KOPT-K1 (cell line): ENCODE measurements around the gene IRGC.

Experiments used
- H3K27ac ChIP-seq: fragments of 200-600 bp; sonication (generic); 2 replicates; pipeline ENCODE4 v1.5.1; 2016; ENCODE audit warnings: antibody characterized with exemption, mild to moderate bottlenecking, low read depth, low read length; ENCODE audit not compliant: poor library complexity, severe bottlenecking
- H3K36me3 ChIP-seq: fragments of 200-600 bp; sonication (generic); 2 replicates; pipeline ENCODE4 v1.5.1; 2017; ENCODE audit warnings: antibody characterized with exemption, mild to moderate bottlenecking, low read length, moderate library complexity; ENCODE audit not compliant: insufficient read depth
- H3K9me3 ChIP-seq: fragments of 200-600 bp; sonication (generic); 2 replicates; pipeline ENCODE4 v1.5.1; 2017; ENCODE audit warnings: antibody characterized with exemption, low read length, mild to moderate bottlenecking; ENCODE audit not compliant: insufficient read depth, poor library complexity, severe bottlenecking

Gene IRGC

DNA sequence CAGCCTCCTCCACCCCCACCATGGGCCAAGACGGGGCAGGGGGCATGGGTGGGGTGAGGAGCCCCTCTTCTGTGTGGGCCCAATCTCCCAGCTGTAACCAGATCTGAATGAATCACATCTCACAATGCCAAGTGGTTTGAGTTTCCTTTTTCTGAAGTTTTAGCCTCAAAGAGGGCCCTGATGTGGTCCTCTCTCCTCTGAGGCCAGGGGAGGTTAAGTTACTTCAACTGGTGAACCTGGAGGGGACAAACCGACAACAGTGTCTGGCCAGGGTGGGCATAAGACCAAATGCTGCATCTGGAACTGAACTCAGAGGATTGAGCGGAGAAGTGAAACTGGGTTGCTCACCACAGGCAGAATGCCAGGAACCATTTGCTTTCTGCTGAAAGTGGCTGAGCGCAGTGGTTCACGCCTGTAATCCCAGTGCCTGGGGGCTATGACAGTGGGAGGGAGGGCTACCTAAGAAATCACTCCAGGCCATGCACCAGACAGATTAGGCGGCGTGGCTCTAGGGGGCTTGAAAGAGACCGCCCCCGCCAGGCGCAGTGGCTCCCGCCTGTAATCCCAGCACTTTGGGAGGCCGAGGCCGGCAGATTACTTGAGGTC lies 15.4 kb upstream of the IRGC start:
- Histone ChIP-seq H3K9me3 (peaks cover 7% of the 10 kb centered on the region), H3K36me3 (no peaks in the 10 kb centered on the region), H3K27ac (no peak overlapping the region)

DNA sequence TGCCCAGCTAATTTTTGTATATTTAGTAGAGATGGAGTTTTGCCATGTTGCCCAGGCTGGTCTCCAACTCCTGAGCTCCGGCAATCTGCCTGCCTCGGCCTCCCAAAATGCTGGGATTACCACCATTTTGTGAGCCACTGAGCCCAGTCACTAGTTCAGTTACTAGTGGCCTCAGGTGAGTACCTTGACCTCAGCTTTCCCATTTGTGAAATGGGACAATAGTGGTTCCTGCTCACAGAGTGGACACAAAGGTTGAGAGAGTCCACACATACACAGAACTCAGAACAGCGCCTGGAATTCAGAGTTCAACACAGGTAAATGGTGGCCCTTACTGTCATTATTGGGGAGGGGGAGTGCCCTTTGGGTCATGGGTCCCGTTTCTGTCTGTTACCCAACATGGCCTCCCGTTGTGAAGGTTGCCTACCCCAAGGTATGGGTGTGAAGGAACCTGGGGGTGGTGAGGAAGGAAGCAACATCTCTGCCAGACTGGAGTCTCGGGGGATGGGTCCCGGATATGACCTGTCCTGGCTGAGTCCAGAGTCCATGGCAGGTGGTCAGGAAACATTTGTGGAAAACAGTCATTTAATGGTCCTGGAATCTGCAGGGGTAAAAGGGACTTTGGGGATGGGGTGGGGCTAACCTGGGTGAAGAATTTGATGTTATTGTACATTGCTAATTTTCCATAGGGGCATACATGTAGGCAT lies 11.7 kb upstream of the IRGC start:
- Histone ChIP-seq H3K36me3 (no peaks in the 10 kb centered on the region), H3K9me3 (peaks cover 6% of the 10 kb centered on the region), H3K27ac (no peak overlapping the region)

DNA sequence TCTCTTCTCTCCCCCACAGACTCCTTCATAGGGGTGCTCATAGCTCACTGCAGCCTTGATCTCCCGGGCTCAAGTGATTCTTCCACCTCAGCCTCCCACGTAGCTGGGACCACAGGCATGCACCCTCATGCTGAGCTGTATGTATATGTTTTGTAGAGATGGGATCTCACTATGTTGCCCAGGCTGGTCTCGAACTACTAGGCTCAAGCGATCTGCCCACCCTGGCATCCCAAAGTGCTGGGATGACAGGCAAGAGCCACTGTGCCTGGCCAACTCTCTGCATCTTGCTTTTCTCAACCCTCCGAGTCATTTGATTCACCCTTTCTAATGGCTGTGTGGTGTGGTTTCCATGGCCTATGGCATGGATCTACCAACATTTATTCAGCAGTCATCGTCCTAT lies 10.1 kb upstream of the IRGC start:
- Histone ChIP-seq H3K9me3 (peaks cover 8% of the 10 kb centered on the region), H3K27ac (no peak overlapping the region), H3K36me3 (no peaks in the 10 kb centered on the region)

DNA sequence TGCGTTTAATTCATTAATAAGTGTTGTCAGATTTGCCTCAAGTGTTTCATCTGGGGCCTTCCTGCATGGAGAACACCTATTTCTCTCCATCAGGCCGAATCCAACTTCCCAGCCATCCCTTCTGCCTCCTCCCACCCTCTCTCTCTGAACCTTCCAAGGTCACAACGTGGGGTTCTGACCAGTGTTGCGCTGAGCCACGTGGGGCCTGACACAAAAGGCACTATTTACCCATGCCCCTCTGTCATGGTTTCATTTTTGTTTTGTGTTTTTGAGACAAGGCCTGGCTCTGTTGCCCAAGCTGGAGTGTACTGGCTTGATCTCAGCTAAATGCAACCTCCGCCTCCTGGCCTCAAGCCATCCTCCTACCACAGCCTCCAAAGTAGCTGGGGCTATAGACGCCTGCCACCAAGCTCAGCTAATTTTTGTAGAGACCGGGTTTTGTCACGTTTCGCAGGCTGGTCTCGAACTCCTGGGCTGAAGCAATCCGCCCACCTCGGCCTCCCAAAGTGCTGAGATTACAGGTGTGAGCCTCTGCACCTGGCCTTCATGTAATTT lies 8.6 kb upstream of the IRGC start:
- Histone ChIP-seq H3K36me3 (no peaks in the 10 kb centered on the region), H3K9me3 (peaks cover 8% of the 10 kb centered on the region), H3K27ac (no peak overlapping the region)

DNA sequence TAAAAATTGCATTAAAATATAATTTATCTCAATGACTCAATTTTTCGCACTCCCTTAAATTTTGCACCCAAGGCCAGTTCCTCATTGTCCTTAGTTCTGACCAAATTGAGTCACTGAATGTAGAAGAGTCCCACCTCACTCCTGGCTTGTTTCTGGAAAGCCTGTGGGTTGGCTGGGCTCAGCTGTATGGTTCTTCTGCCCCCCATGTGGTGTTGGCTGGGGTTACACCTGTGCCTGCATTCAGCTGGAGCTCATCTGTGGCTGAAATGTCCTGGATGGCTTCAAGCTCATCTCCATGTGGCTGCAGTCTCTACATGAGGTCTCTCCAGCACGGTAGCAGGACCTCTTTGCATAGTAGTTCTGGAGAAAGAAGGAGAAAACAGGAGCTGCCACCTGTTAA lies 7.2 kb upstream of the IRGC start:
- Histone ChIP-seq H3K9me3 (peaks cover 8% of the 10 kb centered on the region), H3K27ac (no peak overlapping the region), H3K36me3 (no peaks in the 10 kb centered on the region)

DNA sequence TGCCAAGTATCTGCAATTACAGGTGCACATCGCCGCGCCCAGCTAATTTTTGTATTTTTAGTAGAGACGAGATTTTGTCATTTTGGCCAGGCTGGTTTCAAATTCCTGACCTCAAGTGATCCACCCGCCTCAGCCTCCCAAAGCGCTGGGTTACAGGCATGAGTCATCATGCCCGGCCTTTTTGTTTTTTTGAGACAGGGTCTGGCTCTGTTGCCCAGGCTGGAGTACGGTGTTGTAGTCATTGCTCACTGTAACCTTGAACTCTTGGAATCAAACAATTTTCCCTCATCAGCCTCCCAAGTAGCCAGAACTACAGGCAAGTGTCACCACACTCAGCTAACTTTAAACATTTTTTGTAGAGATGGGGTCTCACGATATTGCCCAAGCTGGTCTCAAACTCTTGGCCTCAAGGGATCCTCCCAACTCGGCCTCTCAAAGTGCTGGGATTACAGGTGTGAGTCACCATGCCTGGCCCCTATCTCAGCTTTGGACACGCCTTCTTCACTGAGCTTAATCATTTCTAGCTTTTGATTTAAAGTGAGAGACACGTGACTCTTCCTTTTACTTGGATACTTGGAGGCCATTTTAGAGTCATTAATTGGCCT lies 4.0 kb upstream of the IRGC start:
- Histone ChIP-seq H3K36me3 (no peaks in the 10 kb centered on the region), H3K9me3 (peaks cover 8% of the 10 kb centered on the region), H3K27ac (no peak overlapping the region)

DNA sequence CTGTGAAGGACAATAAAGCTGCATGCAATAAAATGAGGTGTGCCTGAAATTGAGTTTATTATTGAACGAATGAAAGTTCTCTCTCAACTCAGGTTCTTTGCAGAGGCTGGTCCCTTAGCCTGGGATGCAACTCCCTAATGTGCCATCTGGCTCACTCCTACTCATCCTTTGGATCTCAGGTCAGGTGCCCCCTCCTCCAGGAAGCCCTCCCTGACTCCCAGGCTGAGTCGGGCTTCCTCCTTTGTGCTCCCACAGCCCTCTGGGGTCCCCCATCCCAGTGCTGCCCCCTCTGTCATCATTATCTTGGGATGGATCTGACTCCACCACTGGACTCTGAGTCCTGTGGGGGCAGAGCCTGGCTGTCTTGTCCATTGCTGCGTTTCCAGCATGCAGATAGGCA lies 2.7 kb upstream of the IRGC start:
- Histone ChIP-seq H3K36me3 (no peaks in the 10 kb centered on the region), H3K9me3 (peaks cover 8% of the 10 kb centered on the region), H3K27ac (no peak overlapping the region)

DNA sequence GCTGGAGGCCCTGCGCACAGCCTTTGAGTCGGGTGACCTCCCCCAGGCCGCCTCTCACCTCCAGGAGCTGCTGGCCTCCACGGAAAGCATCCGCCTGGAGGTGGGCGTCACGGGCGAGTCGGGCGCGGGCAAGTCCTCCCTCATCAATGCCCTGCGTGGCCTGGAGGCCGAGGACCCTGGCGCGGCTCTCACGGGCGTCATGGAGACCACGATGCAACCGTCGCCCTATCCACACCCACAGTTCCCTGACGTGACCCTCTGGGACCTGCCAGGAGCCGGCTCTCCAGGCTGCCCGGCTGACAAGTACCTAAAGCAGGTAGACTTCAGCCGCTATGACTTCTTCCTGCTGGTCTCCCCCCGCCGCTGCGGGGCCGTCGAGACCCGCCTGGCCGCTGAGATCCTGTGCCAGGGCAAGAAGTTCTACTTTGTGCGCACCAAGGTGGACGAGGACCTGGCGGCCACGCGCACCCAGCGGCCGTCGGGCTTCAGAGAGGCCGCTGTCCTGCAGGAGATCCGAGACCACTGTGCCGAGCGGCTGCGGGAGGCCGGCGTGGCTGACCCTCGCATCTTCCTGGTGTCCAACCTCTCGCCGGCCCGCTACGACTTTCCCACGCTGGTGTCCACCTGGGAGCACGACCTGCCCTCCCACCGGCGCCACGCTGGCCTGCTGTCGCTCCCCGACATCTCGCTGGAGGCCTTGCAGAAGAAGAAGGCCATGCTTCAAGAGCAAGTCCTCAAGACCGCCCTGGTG lies 2.9 kb downstream of the IRGC start:
- Histone ChIP-seq H3K9me3 (no peaks in the 10 kb centered on the region), H3K27ac (no peak overlapping the region), H3K36me3 (no peaks in the 10 kb centered on the region)

DNA sequence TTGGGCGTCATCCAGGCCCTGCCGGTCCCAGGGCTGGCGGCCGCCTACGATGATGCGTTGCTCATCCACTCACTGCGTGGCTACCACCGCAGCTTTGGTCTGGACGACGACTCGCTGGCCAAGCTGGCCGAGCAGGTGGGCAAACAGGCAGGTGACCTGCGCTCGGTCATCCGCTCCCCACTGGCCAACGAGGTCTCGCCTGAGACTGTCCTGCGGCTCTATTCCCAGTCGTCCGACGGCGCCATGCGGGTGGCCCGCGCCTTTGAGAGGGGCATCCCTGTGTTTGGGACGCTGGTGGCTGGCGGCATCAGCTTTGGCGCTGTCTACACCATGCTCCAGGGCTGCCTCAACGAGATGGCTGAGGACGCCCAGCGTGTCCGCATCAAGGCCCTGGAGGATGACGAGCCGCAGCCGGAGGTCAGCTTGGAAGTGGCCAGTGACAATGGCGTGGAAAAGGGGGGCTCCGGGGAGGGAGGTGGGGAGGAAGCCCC lies 3.5 kb downstream of the IRGC start:
- no peaks in the 10 kb centered on the region for H3K9me3 ChIP-seq
- no peaks in the 10 kb centered on the region for H3K36me3 ChIP-seq

DNA sequence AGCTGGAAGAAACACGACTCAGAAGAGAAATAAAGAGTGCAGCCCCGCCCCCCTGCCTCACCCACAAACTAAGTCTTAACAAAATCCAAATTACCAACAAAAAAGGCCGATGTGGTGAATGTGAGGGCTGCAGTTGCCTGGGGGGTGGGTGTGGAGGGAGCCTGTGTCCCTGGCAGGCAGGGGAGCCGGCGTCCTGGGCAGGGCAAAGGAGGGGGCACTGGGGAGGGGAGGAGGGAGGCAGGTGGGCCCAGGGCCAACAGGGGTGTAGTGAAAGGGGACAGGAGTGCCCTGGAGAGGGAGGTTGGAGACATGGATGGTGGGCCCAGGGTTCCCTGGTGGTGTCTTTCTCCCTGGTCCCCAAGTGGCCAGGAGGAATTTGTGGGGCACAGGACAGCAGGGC lies 4.0 kb downstream of the IRGC start:
- H3K27ac ChIP-seq: no peak overlapping the region
- H3K36me3 ChIP-seq: no peaks in the 10 kb centered on the region

More for the DNA sequence above, 3.5 kb downstream of the IRGC start:
- H3K27ac ChIP-seq: no peak overlapping the region

DNA sequence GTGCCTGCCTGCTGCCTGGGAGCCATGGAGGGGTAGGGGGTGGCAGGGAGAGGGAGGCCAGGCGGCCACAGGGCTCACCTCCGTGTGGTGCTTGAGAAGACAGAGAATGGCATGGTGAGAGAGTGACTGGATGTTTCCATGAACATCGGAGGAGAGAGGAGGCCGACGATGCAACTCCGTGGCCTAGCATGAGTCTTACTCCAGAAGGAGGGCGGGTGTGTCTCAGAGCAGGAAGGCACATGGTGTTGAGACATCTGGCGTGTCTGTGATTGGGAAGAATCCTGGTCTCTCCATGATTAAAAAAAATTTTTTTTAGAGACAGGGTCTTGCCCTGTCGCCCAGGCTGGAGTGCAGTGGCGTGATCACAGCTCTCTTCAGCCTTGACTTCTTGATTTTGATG lies 5.1 kb downstream of the IRGC start:
- H3K36me3 ChIP-seq: no peaks in the 10 kb centered on the region
- H3K9me3 ChIP-seq: no peaks in the 10 kb centered on the region
- no peak overlapping the region for H3K27ac ChIP-seq

More for the DNA sequence above, 4.0 kb downstream of the IRGC start:
- H3K9me3 ChIP-seq: no peaks in the 10 kb centered on the region

DNA sequence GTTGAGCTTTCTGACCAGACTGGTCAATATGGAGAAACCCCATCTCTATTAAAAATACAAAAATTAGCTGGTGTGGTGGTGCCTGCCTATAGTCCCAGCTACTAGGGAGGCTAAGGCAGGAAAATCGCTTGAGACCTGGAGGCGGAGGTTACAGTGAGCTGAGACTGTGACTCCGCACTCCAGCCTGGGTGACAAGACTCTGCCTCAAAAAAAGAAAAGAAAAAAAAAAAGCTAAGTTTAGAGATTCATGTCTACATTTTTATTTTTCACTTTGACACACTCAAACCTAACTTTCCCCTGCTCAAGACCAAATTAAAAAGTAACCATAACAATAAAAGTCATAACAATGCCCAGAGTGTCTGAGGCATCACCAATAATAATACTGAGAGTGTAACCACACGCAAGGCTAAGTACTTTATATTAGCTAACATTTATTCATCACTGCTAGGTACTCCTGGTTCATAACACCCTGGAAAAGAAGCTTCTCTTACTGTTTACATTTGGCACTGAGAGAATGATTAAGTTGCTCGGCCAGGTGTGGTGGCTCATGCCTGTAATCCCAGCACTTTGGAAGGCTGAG lies 5.7 kb downstream of the IRGC start:
- no peaks in the 10 kb centered on the region for H3K36me3 ChIP-seq
- no peak overlapping the region for H3K27ac ChIP-seq
- H3K9me3 ChIP-seq: no peaks in the 10 kb centered on the region

DNA sequence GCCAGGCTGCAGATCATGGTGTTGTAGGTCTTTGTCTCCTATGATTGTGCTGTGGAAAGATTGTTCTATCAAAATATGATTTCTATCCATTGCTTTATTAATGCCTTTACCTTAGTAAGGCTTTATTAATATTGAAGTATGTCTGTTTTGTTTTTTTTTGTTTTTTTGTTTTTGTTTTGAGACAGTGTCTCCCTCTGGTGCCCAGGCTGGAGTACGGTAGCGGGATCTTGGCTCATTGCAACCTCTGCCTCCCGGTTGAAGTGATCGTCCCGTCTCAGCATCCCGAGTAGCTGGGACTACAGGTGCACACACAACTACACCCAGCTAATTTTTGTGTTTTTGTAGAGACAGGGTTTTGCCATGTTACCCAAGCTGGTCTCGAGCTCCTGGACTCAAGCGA lies 7.7 kb downstream of the IRGC start:
- Histone ChIP-seq H3K27ac (no peak overlapping the region), H3K36me3 (peaks cover 9% of the 10 kb centered on the region; the same call in 1 of the 2 replicates), H3K9me3 (no peaks in the 10 kb centered on the region)

DNA sequence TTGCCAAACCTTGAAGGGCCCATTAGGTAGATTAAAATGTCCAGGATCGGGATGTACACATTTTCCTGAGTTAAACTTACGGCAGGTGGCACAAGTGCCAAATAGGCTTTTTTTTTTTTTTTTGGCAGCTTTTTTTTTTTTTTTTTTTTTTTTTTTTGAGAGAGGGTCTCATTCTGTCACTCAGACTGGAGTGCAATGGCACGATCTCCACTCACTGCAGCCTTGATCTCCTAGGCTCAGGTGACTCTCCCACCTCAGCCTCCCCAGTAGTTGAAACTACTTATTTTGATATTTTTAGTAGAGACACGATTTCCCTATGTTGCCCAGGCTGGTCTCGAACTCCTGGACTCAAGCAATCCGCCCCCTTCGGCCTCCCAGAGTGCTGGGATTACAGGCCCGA lies 9.0 kb downstream of the IRGC start:
- Histone ChIP-seq H3K27ac (no peak overlapping the region), H3K9me3 (no peaks in the 10 kb centered on the region), H3K36me3 (peaks cover 22% of the 10 kb centered on the region)

DNA sequence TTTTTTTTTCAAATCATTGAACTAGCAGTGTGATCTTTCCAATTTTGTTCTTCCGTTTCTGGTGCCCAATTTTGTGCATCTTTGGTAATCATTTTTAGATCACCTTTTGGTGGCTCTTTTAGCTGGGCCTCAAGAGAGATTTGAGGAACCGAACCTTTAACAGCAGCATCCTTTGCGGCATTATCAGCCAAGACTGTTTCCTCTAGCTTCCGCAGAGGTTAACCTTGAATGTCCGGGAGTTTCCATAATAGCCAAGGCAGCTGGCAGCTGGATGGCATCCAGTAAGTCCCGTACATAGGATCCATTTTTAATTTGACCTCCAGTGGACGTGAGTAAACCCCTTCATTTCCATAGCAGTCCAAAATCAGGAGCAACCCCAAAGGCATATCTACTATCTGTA lies 9.6 kb downstream of the IRGC start:
- Histone ChIP-seq H3K36me3 (peaks cover 28% of the 10 kb centered on the region), H3K27ac (no peak overlapping the region), H3K9me3 (no peaks in the 10 kb centered on the region)
